MM.1S (cell line): ENCODE results near the gene SCFD2.
A peak's percentile ranks its signal among the peaks of the same experiment; 100 is the strongest.

Experiments used
- DNase-seq: peaks from one replicate; pipeline ENCODE4 v3.0.0-alpha.2; 2015
- H2AFZ ChIP-seq: fragments of 300-600 bp; sonication (generic); 2 replicates; pipeline ENCODE4 v1.6.0; 2016; ENCODE audit warnings: antibody characterized with exemption, low read length
- H3F3A ChIP-seq: fragments of 300-600 bp; sonication (generic); 2 replicates; pipeline ENCODE4 v1.6.1; 2016; ENCODE audit warnings: mild to moderate bottlenecking, antibody characterized with exemption, low read length, moderate library complexity, mixed read lengths; ENCODE audit not compliant: insufficient read depth
- H3K27ac ChIP-seq: fragments of 300-600 bp; sonication (generic); 2 replicates; pipeline ENCODE4 v1.5.1; 2016; ENCODE audit warnings: mild to moderate bottlenecking, low read length
- H3K27me3 ChIP-seq: fragments of 300-600 bp; sonication (generic); replicated peaks from 2 replicates; pipeline ENCODE4 v1.6.0; 2016; ENCODE audit warnings: low read length; ENCODE audit not compliant: insufficient read depth
- H3K36me3 ChIP-seq: fragments of 300-600 bp; sonication (generic); replicated peaks from 2 replicates; pipeline ENCODE4 v1.6.1; 2016; ENCODE audit warnings: mild to moderate bottlenecking, low read length, mixed read lengths; ENCODE audit not compliant: insufficient read depth
- H3K4me1 ChIP-seq: fragments of 300-600 bp; sonication (generic); 2 replicates; pipeline ENCODE4 v1.6.1; 2016; ENCODE audit warnings: low read length, mixed read lengths
- H3K4me2 ChIP-seq: fragments of 300-600 bp; sonication (generic); 2 replicates; pipeline ENCODE4 v1.6.0; 2016; ENCODE audit warnings: low read depth, low read length
- H3K4me3 ChIP-seq: fragments of 300-600 bp; sonication (generic); 2 replicates; pipeline ENCODE4 v1.5.1; 2016; ENCODE audit warnings: low read length, mixed read lengths
- H3K79me2 ChIP-seq: fragments of 300-600 bp; sonication (generic); 2 replicates; pipeline ENCODE4 v1.6.1; 2016; ENCODE audit warnings: mixed run types, low read length, mixed read lengths
- H3K9ac ChIP-seq: fragments of 300-600 bp; sonication (generic); 2 replicates; pipeline ENCODE4 v1.6.1; 2016; ENCODE audit warnings: low read length, mixed read lengths
- H3K9me2 ChIP-seq: fragments of 300-600 bp; sonication (generic); replicated peaks from 2 replicates; pipeline ENCODE4 v1.6.1; 2016; ENCODE audit warnings: mild to moderate bottlenecking, low read length, mixed read lengths; ENCODE audit not compliant: insufficient read depth
- H3K9me3 ChIP-seq: fragments of 300-600 bp; sonication (generic); replicated peaks from 2 replicates; pipeline ENCODE4 v1.6.1; 2016; ENCODE audit warnings: mild to moderate bottlenecking, low read length, mixed read lengths; ENCODE audit not compliant: insufficient read depth
- H4K20me1 ChIP-seq: fragments of 300-600 bp; sonication (generic); 2 replicates; pipeline ENCODE4 v1.6.1; 2016; ENCODE audit warnings: mild to moderate bottlenecking, low read length, moderate library complexity, mixed read lengths; ENCODE audit not compliant: insufficient read depth
- CTCF ChIP-seq: fragments of 300-600 bp; sonication (generic); IDR thresholded peaks from 2 replicates; pipeline ENCODE4 v1.5.1; 2016; ENCODE audit warnings: antibody characterized with exemption, low read length, mixed read lengths
- EZH2 ChIP-seq: fragments of 300-600 bp; sonication (generic); optimal IDR thresholded peaks from 2 replicates; pipeline ENCODE3; 2017; ENCODE audit warnings: low read depth, mild to moderate bottlenecking, antibody characterized with exemption, low read length, mixed read lengths
- EZH2phosphoT487 ChIP-seq: fragments of 300-600 bp; sonication (generic); IDR thresholded peaks from 2 replicates; pipeline ENCODE4 v1.6.1; 2018; ENCODE audit warnings: antibody characterized with exemption, low read length

SCFD2 gene

GRCh38 chr4:52862639-52863161 lies 503.2 kb downstream of the SCFD2 start:
- H2AFZ ChIP-seq, result peak overlapping the region; percentile 87
- H3K4me2 ChIP-seq, result peak overlapping the region; percentile 98
- H3K79me2 ChIP-seq, result no peaks in the 10 kb centered on the region
- no peaks in the 10 kb centered on the region for H3K27me3 ChIP-seq
- no peak overlapping the region for H3K27ac ChIP-seq
- H3K36me3 ChIP-seq, result no peaks in the 10 kb centered on the region
- DNase-seq, result no peak
- no peaks in the 10 kb centered on the region for H3K9me3 ChIP-seq
- no peaks in the 10 kb centered on the region for H3K4me1 ChIP-seq
- peak overlapping the region; percentile 61 for H3K4me3 ChIP-seq
- no peak overlapping the region for H3K9ac ChIP-seq
- no peaks in the 10 kb centered on the region for H3K9me2 ChIP-seq
- no peaks in the 10 kb centered on the region for H3F3A ChIP-seq
- H4K20me1 ChIP-seq, result no peaks in the 10 kb centered on the region
- TF ChIP-seq CTCF (no peak), EZH2phosphoT487 (no peak), EZH2 (no peak)

DNA sequence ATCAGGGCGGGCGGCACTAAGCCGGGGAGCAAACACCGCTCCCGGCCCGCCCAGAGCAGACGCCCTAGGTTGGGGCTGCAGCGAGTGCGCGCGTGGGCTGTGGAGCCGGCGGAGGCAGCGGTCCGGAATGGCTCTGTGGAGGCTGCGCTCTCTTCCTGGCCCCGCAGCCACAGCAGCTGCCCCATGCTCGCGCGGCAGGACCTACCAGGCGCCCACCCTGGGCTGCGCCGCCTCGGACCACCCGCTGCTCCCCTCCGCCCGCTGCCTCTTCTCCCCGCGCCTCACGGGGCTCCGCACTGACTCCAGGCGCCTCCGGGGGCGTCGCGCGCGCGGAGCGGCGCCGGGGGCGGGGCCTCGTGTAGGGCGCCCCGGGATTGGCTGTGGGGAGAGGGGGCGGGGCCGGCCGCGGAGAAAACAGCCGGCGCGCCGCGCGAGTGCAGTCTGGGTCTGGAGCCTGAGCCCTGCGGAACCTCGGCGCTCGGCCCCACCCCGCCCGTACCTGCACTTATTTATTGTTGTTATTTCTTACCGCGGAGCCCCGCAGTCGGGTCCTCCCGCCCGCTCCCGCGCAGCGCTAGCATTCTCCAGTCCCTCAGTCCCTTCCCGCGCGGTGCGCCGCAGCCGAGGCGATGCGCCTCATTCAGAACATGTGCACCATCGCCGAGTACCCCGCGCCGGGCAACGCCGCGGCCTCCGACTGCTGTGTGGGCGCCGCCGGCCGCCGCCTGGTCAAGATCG lies 503.8 kb downstream of the SCFD2 start, which contains the start of gene RASL11B:
Gene RASL11B, plus strand, starts transcription at position 439 of the 738 bp plus-strand sequence. Its CDS starts 191 bp downstream, at position 630.
- H3K4me1 ChIP-seq, result no peaks in the 10 kb centered on the region
- DNase-seq, result peak; percentile 79
- no peak within 1 kb of the TSS for H3K27ac ChIP-seq
- H4K20me1 ChIP-seq, result no peaks in the 10 kb centered on the region
- H3K9ac ChIP-seq, result peak within 1 kb of the TSS; percentile 23; the same call in 1 of the 2 replicates
- H3K36me3 ChIP-seq, result no peaks in the 10 kb centered on the region
- peak within 1 kb of the TSS; percentile 98 for H3K4me2 ChIP-seq
- peak within 1 kb of the TSS; percentile 87 for H2AFZ ChIP-seq
- no peaks in the 10 kb centered on the region for H3K9me3 ChIP-seq
- no peaks in the 10 kb centered on the region for H3K79me2 ChIP-seq
- no peaks in the 10 kb centered on the region for H3K9me2 ChIP-seq
- H3K27me3 ChIP-seq, result no peaks in the 10 kb centered on the region
- peak; percentile 32 for TF ChIP-seq CTCF
- TF ChIP-seq EZH2, result no peak
- no peak for TF ChIP-seq EZH2phosphoT487
- H3F3A ChIP-seq, result no peaks in the 10 kb centered on the region
- H3K4me3 ChIP-seq, result peak within 1 kb of the TSS; percentile 61

- Histone ChIP-seq H4K20me1 (no peaks in the 10 kb centered on the region), H3K27me3 (no peaks in the 10 kb centered on the region), H3K36me3 (no peaks in the 10 kb centered on the region), H3K79me2 (no peaks in the 10 kb centered on the region), H3K4me1 (no peaks in the 10 kb centered on the region), H2AFZ (peak overlapping the region; percentile 84), H3K9me2 (no peaks in the 10 kb centered on the region), H3K27ac (no peak overlapping the region), H3K4me3 (peak overlapping the region; percentile 61), H3K9ac (peak overlapping the region; percentile 23; the same call in 1 of the 2 replicates), H3F3A (no peaks in the 10 kb centered on the region), H3K9me3 (no peaks in the 10 kb centered on the region), H3K4me2 (peak overlapping the region; percentile 98)
- DNase-seq, result no peak
- TF ChIP-seq CTCF (no peak), EZH2 (no peak), EZH2phosphoT487 (no peak)
Measured at GRCh38 chr4:52861171-52861823, 504.6 kb downstream of the SCFD2 start.
